Endothelial cell of umbilical vein (primary cell): ENCODE results near the gene SLAMF6. TPM values are rescaled to one million over a fixed set of nuclear protein-coding genes. Genes with fewer than 3 reads are reported as not detected.

Experiments used
- BruUV-seq: library from RNA; stranded (reverse); fragments of 400-500 nt; replicated peaks from 2 replicates; lab custom pipeline; 2021; lab: Mats Ljungman, UMichigan
- CTCF ChIA-PET: fragments of 300-600, 350-600 bp; sonication (Branson Sonifier 250); formaldehyde crosslinking; loops from one replicate; lab custom pipeline; 2021; ENCODE audit warnings: antibody characterized with exemption, inconsistent platforms; lab: Charles Lee
- POLR2A ChIA-PET: fragments of 300-600, 350-600 bp; sonication (Branson Sonifier 250); formaldehyde crosslinking; loops from one replicate; lab custom pipeline; 2021; ENCODE audit warnings: antibody characterized with exemption, inconsistent platforms; lab: Charles Lee
- DNase-seq: peaks from one replicate; pipeline ENCODE4 v3.0.0-alpha.2; 2011; ENCODE audit warnings: low read depth, low spot score
- FAIRE-seq: peaks from 2 replicates; lab custom pipeline; 2011; peaks lifted over from hg19 to GRCh38; lab: Jason Lieb, UNC
- H2AFZ ChIP-seq: 2 replicates; pipeline ENCODE4 v1.6.0; 2012; ENCODE audit warnings: low read depth, low read length, control low read depth, inconsistent platforms
- H3K27ac ChIP-seq: 2 replicates; pipeline ENCODE4 v1.5.1; 2011; ENCODE audit warnings: low read depth, mild to moderate bottlenecking, control low read depth, low read length, moderate library complexity; ENCODE audit not compliant: insufficient read depth
- H3K27me3 ChIP-seq, 2 experiments: 2 replicates each; pipeline versions ENCODE4 v1.6.0 to v1.6.1; 2011; ENCODE audit warnings: low read length in 2 of 2, mixed read lengths in 1 of 2; ENCODE audit not compliant: control insufficient read depth in 2 of 2, insufficient read depth in 2 of 2
- H3K36me3 ChIP-seq, 2 experiments: 2 replicates in 1 of 2; 3 replicates in 1 of 2; pipeline ENCODE4 v1.5.1; 2011; ENCODE audit warnings: low read length in 2 of 2, mild to moderate bottlenecking in 1 of 2, moderate library complexity in 1 of 2; ENCODE audit not compliant: control insufficient read depth in 2 of 2, insufficient read depth in 2 of 2; ENCODE audit errors: extremely low read depth in 1 of 2
- H3K4me1 ChIP-seq: 3 replicates; pipeline ENCODE4 v1.5.1; 2011; ENCODE audit warnings: mild to moderate bottlenecking, low read length; ENCODE audit not compliant: control insufficient read depth, insufficient read depth; ENCODE audit errors: extremely low read depth
- H3K4me2 ChIP-seq: 2 replicates; pipeline ENCODE4 v1.6.1; 2011; ENCODE audit warnings: low read length, control low read depth, mixed read lengths; ENCODE audit not compliant: insufficient read depth
- H3K4me3 ChIP-seq, 3 experiments: fragments of 200-600 bp in 1 of 3; sonication (generic), shearing (Covaris generic) in 1 of 3; replicated peaks in 1 of 3; 2 replicates each; pipeline ENCODE4 v1.5.1; 2011 to 2016; ENCODE audit warnings: control low read depth in 3 of 3, low read length in 3 of 3, mild to moderate bottlenecking in 2 of 3, inconsistent platforms in 1 of 3, low read depth in 1 of 3, moderate library complexity in 1 of 3; ENCODE audit not compliant: insufficient read depth in 1 of 3
- H3K79me2 ChIP-seq: 2 replicates; pipeline ENCODE4 v1.6.0; 2012; ENCODE audit warnings: low read length, inconsistent platforms; ENCODE audit not compliant: control insufficient read depth, insufficient read depth
- H3K9ac ChIP-seq: replicated peaks from 2 replicates; pipeline ENCODE3; 2011; ENCODE audit warnings: low read length, control low read depth; ENCODE audit not compliant: insufficient read depth; ENCODE audit errors: extremely low read depth
- H3K9me1 ChIP-seq: replicated peaks from 3 replicates; pipeline ENCODE4 v1.6.0; 2011; ENCODE audit warnings: mild to moderate bottlenecking, low read length; ENCODE audit not compliant: control insufficient read depth, insufficient read depth; ENCODE audit errors: extremely low read depth
- H3K9me3 ChIP-seq: replicated peaks from 2 replicates; pipeline ENCODE4 v1.5.1; 2012; ENCODE audit warnings: low read length, inconsistent platforms; ENCODE audit not compliant: control insufficient read depth, insufficient read depth
- H4K20me1 ChIP-seq: replicated peaks from 2 replicates; pipeline ENCODE3; 2011; ENCODE audit warnings: mild to moderate bottlenecking, low read length; ENCODE audit not compliant: control insufficient read depth, insufficient read depth; ENCODE audit errors: extremely low read depth
- CTCF ChIP-seq, 2 donors: IDR thresholded peaks; 1 replicate in 1 of 2; 2 replicates in 1 of 2; pipeline ENCODE4 v1.5.1; 2011; ENCODE audit warnings: low read length in 2 of 2, mild to moderate bottlenecking in 2 of 2, moderate library complexity in 2 of 2, control low read depth in 1 of 2, inconsistent platforms in 1 of 2, low read depth in 1 of 2; ENCODE audit not compliant: insufficient read depth in 1 of 2; ENCODE audit errors: extremely low read depth in 1 of 2
- EZH2 ChIP-seq: IDR thresholded peaks from 2 replicates; pipeline ENCODE4 v1.6.1; 2012; ENCODE audit warnings: borderline replicate concordance, low read depth, mild to moderate bottlenecking, moderate library complexity, low read length, inconsistent platforms; ENCODE audit not compliant: severe bottlenecking
- FOS ChIP-seq: IDR thresholded peaks from 2 replicates; pipeline ENCODE4 v1.6.1; 2011; ENCODE audit warnings: mild to moderate bottlenecking, low read length, moderate library complexity, borderline replicate concordance; ENCODE audit not compliant: insufficient read depth
- GATA2 ChIP-seq: IDR thresholded peaks from 2 replicates; pipeline ENCODE4 v1.7.0; 2011; ENCODE audit warnings: low read depth, mild to moderate bottlenecking, moderate library complexity, mixed read lengths, low read length; ENCODE audit not compliant: insufficient read length, insufficient read depth
- JUN ChIP-seq: IDR thresholded peaks from 2 replicates; pipeline ENCODE4 v1.6.1; 2011; ENCODE audit warnings: borderline replicate concordance, low read depth; ENCODE audit not compliant: insufficient read length, insufficient read depth
- MAX ChIP-seq: IDR thresholded peaks from 2 replicates; pipeline ENCODE4 v1.6.1; 2011; ENCODE audit not compliant: insufficient read depth, insufficient read length
- MYC ChIP-seq: IDR thresholded peaks from one replicate; pipeline ENCODE4 v1.6.1; 2011; ENCODE audit warnings: mild to moderate bottlenecking, low read depth, low read length
- POLR2A ChIP-seq: IDR thresholded peaks from 2 replicates; pipeline ENCODE4 v1.6.1; 2012; ENCODE audit warnings: low read depth, mild to moderate bottlenecking, control low read depth, low read length
- POLR2AphosphoS5 ChIP-seq: IDR thresholded peaks from 2 replicates; pipeline ENCODE4 v1.6.1; 2012; ENCODE audit warnings: low read depth, mild to moderate bottlenecking, control low read depth, low read length, moderate library complexity; ENCODE audit not compliant: insufficient read depth
- dilution Hi-C: fragments of 300-500 bp; cut with MboI; formaldehyde crosslinking; loops from one replicate; pipeline ENCODE4 v1.15.0; 2019; ENCODE audit warnings: low sequenced_read_pairs; ENCODE audit not compliant: extremely low pct_ligation_motif_present
- intact Hi-C: fragments of 100-400 bp; cut with micrococcal nuclease; formaldehyde crosslinking; loops from one replicate; pipeline ENCODE4 v1.10.0; 2022
- polyA plus RNA-seq, 4 experiments: library from polyadenylated mRNA; depleted of rRNA in 3 of 4; stranded (reverse) in 3 of 4; unstranded in 1 of 4; fragments of >200 nt; gene quantifications; 2 replicates each; pipeline versions ENCODE4 v1.2.1 to v1.2.3, GENCODE V29; 2011 to 2012; ENCODE audit warnings: missing spikeins in 1 of 4
- total RNA-seq: library from RNA; stranded (reverse); gene quantifications from 2 replicates; pipeline ENCODE4 v1.2.3, GENCODE V29; 2021

SLAMF6 gene
- total and polyA plus RNA-seq, 2 donors (not counting 3 experiments of a cell fraction or from before 2014, with no cell fraction given): not detected

- H3K4me3 ChIP-seq: no peak overlapping the region
- TF ChIP-seq POLR2AphosphoS5 (no peak), MYC (no peak)
- no peak overlapping the region for H3K9ac ChIP-seq
- no TSS peak for BruUV-seq
- ChIA-PET CTCF (interaction anchor here (0.8 kb wide), 1 partner anchor 11 kb away, joined by 4 read pairs; no protein-coding TSS in a partner anchor), POLR2A (no interaction called here)
- H3K27me3 ChIP-seq: peaks cover 7 to 9% of the 10 kb centered on the region in 2 experiments
- H3K9me1 ChIP-seq: peaks cover 2% of the 10 kb centered on the region
- H3K27ac ChIP-seq: no peak overlapping the region
- no peak overlapping the region for H3K4me2 ChIP-seq
- DNase-seq (no peak), FAIRE-seq (no peak)
- dilution Hi-C loops: no loop called here
- no peaks in the 10 kb centered on the region for H3K36me3 ChIP-seq
- H3K79me2 ChIP-seq: no peaks in the 10 kb centered on the region
- H4K20me1 ChIP-seq: no peaks in the 10 kb centered on the region
- no peaks in the 10 kb centered on the region for H3K9me3 ChIP-seq
- intact Hi-C loops: no loop called here
- no peak overlapping the region for H2AFZ ChIP-seq
- no peaks in the 10 kb centered on the region for H3K4me1 ChIP-seq
Measured at GRCh38 chr1:160439718-160440117, 83.3 kb downstream of the SLAMF6 start.

- Histone ChIP-seq H3K9ac (no peak overlapping the region), H4K20me1 (no peaks in the 10 kb centered on the region), H3K36me3 (no peaks in the 10 kb centered on the region), H3K79me2 (no peaks in the 10 kb centered on the region), H2AFZ (no peak overlapping the region), H3K4me3 (no peak overlapping the region), H3K4me2 (no peak overlapping the region), H3K27me3 (peaks cover 7 to 9% of the 10 kb centered on the region in 2 experiments), H3K9me3 (no peaks in the 10 kb centered on the region), H3K4me1 (no peaks in the 10 kb centered on the region), H3K9me1 (peaks cover 2% of the 10 kb centered on the region), H3K27ac (no peak overlapping the region)
- TF ChIP-seq POLR2AphosphoS5: no peak
- TF ChIP-seq EZH2: no peak
- TF ChIP-seq POLR2A: no peak
- TF ChIP-seq CTCF (IDR thresholded peaks at IDR 0.05; ENCODE audit: extremely low read depth in 1 of 2, insufficient read depth in 1 of 2, low read depth in 1 of 2, low read length in 2 of 2): no peak
- no peak for TF ChIP-seq FOS
- no peak for TF ChIP-seq GATA2
- no peak for TF ChIP-seq MYC
- TF ChIP-seq MAX: no peak
- no peak for TF ChIP-seq JUN
- dilution Hi-C loops (no loop called here), intact Hi-C loops (no loop called here)
- BruUV-seq: no TSS peak
- CTCF ChIA-PET: interaction anchor here (0.8 kb wide), 1 partner anchor 10 kb away, joined by 4 read pairs; no protein-coding TSS in a partner anchor
- FAIRE-seq (no peak), DNase-seq (no peak)
- POLR2A ChIA-PET: no interaction called here
Measured at GRCh38 chr1:160438935-160439334, 84.1 kb downstream of the SLAMF6 start.
